Parietal lobe (tissue), 2 donors: ENCODE data around the gene PPIL4. TPM values are rescaled to one million over a fixed set of nuclear protein-coding genes. Genes with fewer than 3 reads are reported as not detected.

Source experiments
- small RNA-seq: library from RNA; depleted of rRNA; stranded (forward); fragments of <200 nt; gene quantifications from one replicate; pipeline ENCODE3, GENCODE V24; 2014; ENCODE audit warnings: low replicate concordance
- total RNA-seq: library from RNA; depleted of rRNA; stranded (reverse); fragments of >200 nt; gene quantifications from one replicate; pipeline ENCODE4 v1.2.3, GENCODE V29; 2014

PPIL4 gene, protein sequence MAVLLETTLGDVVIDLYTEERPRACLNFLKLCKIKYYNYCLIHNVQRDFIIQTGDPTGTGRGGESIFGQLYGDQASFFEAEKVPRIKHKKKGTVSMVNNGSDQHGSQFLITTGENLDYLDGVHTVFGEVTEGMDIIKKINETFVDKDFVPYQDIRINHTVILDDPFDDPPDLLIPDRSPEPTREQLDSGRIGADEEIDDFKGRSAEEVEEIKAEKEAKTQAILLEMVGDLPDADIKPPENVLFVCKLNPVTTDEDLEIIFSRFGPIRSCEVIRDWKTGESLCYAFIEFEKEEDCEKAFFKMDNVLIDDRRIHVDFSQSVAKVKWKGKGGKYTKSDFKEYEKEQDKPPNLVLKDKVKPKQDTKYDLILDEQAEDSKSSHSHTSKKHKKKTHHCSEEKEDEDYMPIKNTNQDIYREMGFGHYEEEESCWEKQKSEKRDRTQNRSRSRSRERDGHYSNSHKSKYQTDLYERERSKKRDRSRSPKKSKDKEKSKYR
- 44.8 TPM for total RNA-seq

DNA sequence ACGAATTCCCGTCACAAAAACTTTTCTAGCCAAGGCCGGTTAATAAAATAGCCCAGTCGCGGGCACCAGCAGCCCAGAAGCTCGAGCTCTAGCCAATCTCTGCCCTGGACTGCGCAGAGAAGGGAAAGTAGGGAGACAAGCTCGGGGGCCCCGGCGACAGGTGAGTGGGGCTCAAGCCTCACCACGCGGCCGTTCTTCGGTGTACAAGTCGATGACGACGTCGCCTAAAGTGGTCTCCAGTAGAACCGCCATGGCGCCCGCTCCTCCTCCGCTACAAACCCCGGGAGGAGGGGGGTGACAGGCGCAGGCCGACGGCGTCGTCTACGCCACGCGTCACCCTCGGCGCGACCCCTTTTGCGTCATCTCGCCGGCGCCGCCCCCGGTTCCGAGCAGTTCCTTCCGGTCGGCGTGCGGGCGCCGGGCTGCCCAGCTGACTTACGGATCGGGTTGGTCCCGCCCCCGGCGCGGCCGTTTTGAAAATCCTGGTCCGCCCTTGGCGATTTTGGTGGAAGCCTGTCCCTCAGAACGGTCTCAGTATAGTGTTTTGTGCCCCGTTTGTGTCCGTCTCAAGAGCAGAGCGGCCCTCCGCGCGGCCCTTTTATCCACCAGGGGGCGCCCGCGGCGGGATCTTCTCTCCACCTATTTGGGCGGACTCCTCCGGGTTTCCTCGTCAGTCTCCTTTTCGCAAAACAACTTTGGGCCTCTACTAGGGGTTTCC lies at the start of gene PPIL4:
TSS of gene PPIL4 (minus strand) at position 290 of the 718 bp plus-strand sequence. CDS start at position 252, 38 bp downstream.

DNA sequence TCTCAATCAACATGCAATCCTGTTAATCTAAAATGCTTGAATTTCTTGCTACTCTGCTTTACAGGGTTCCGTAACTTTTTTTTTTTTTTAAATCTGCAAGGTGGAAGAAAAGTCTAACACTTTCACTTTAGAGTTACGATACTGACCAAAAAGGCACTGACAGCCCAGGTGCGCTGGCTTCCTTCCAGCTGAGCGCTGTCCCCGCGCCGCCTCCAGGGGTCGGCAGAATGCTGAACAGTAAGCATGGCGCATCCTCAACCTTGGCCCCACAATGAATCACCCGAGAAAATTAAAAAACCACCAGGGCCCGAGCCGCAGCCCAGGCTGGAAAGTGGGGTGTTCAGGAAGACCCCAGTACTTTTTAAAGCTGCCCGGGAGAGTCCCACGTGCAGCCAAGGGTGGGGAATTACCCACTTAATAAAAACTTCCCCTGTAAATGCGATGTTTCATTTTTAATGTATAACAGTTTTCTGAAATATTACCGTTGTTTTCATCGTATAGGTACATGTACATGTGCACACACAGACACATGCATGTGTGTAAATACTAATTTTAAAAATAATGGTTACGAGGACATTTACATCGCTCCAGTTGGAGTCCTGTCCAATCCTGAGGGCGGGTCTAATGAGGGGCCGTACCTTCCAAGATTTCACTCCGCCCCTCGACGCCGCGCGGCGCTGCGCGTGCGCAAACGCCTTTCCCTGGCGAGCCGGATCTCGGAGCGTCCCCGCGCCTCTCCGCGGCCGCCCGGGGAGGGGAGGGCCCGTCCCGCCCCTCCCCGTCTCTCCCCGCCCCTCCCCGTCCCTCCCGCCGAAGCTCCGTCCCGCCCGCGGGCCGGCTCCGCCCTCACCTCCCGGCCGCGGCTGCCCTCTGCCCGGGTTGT lies 19.9 kb upstream of the PPIL4 start, which contains the start of gene GINM1:
TSS of gene GINM1 (plus strand) at position 849 of the 883 bp plus-strand sequence. CDS start 40 bp downstream, outside the sequence.

DNA sequence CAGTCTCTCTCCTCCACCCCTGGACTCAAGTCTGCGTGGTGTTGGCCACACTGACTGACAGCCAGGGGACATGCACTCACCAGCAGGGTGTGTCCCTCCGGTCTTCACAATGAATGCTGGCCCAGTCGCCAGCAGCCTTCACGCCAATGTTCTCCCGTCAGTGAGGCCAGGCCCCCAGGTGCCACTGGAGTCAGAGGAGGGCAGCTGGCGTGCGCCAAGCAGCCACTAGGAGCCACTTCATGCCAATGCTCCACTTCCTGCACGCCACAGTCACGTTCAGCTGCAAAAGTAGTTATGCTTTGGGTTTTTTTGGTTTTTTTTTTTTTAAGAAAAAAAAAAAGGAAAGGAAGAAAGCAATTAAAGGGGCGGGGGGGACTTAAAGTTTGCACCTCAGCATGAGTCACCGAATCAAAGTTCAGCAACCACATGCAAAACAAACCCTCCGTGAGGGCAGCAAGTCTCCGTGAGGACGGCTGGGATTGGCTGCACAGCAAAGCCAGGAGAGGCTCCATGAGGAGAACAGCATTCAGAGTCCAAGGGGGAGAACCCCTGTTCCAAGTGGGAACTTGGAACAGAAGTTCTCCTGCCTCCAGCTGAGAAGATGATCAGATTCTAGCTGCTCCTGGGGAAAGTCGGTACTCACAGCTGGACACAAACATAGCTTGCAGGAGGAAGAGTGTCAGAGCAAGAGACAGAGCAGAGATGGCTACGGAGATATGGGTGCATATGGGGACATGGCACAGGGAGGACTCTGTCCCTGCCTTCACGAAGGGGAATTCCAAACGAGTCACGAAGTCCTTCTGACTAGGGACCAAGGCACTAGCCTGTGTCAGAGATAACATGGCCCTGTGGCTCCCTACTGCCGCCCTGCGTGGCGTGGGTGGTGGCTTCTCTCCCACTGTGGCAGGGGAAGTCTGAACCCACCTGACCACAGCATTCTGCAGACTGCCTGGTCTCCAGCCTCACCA lies 60.8 kb downstream of the PPIL4 start, which contains the start of gene ZC3H12D:
TSS of gene ZC3H12D (minus strand) at position 282 of the 968 bp plus-strand sequence. CDS start 10,471 bp downstream, outside the sequence.

Small RNA genes within 50 kb of the gene (small RNA-seq; reads per million reads assigned to genes)
- gene RF00410 (not detected), gene RNU7-3P (not detected)

Other genes with a start within 250 kb of the PPIL4 start
- gene TAB2, start 228.3 kb downstream of the PPIL4 start, total RNA-seq = 57.9 TPM
- 19.4 TPM for gene SUMO4, start 145.8 kb downstream of the PPIL4 start, total RNA-seq
- gene ZC3H12D, start 61.0 kb downstream of the PPIL4 start, total RNA-seq = 0.31 TPM
- 20.7 TPM for gene GINM1, start 20.3 kb upstream of the PPIL4 start, total RNA-seq
- 27.5 TPM for gene KATNA1, start 102.7 kb upstream of the PPIL4 start, total RNA-seq
- gene LATS1, start 172.1 kb upstream of the PPIL4 start, total RNA-seq = 52.9 TPM
- 22.2 TPM for gene NUP43, start 200.5 kb upstream of the PPIL4 start, total RNA-seq
- gene PCMT1, start 203.7 kb upstream of the PPIL4 start, total RNA-seq = 158 TPM